Neural progenitor cell (in vitro differentiated cells): ENCODE results near the gene CDC42EP3.

Experiments used
- CTCF ChIP-seq: fragments of 200-600 bp; sonication (generic); IDR thresholded peaks from 2 replicates; pipeline ENCODE4 v1.5.1; 2017; ENCODE audit warnings: antibody characterized with exemption, mild to moderate bottlenecking
- EZH2 ChIP-seq: fragments of 200-600 bp; sonication (generic); IDR thresholded peaks from 2 replicates; pipeline ENCODE4 v1.6.1; 2017; ENCODE audit warnings: antibody characterized with exemption, mild to moderate bottlenecking, moderate library complexity
- EZH2phosphoT487 ChIP-seq: fragments of 200-600 bp; sonication (generic); IDR thresholded peaks from 2 replicates; pipeline ENCODE4 v1.6.1; 2017; ENCODE audit warnings: antibody characterized with exemption

- TF ChIP-seq CTCF (no peak), EZH2 (no peak), EZH2phosphoT487 (no peak)
Observed at GRCh38 chr2:37647971-37648330, 23.5 kb downstream of the CDC42EP3 start.
